GM10248 (cell line): ENCODE results near the gene FFAR1.

Source experiments
- CTCF ChIA-PET: fragments of 300-600 bp; sonication (Branson Sonifier 250); formaldehyde crosslinking; extraction: SDS; loops from one replicate; lab custom pipeline; 2021; ENCODE audit warnings: antibody characterized with exemption; lab: Yijun Ruan, JAX
- POLR2A ChIA-PET: fragments of 350-650 bp; sonication (Branson Sonifier 250); formaldehyde crosslinking; extraction: SDS; loops from one replicate; lab custom pipeline; 2020; ENCODE audit warnings: antibody characterized with exemption; lab: Yijun Ruan, JAX
- DNase-seq: peaks from one replicate; pipeline ENCODE4 v3.0.0; 2012; ENCODE audit errors: extremely low spot score
- CTCF ChIP-seq: IDR thresholded peaks from 2 replicates; pipeline ENCODE4 v1.5.1; 2012; ENCODE audit warnings: mild to moderate bottlenecking, low read depth; ENCODE audit errors: extremely low read depth, missing control alignments, control extremely low read depth

FFAR1 gene

GRCh38 chr19:35388277-35389054, 40.8 kb downstream of the FFAR1 start:
- no peak for DNase-seq
- no peak for TF ChIP-seq CTCF
- POLR2A ChIA-PET: interaction anchor here (0.6 kb wide), 1 partner anchor 67 kb away, joined by 3 read pairs; no protein-coding TSS in a partner anchor
- CTCF ChIA-PET: interaction anchor here (1.1 to 1.4 kb wide), 3 partner anchors 13 to 80 kb away, joined by 3 to 4 read pairs (median 3); no protein-coding TSS in a partner anchor

GRCh38 chr19:35389192-35389861, 41.6 kb downstream of the FFAR1 start:
- no peak for DNase-seq
- ChIA-PET CTCF (interaction anchor here (1.1 to 1.4 kb wide), 2 partner anchors 36 to 79 kb away, joined by 3 to 4 read pairs; no protein-coding TSS in a partner anchor), POLR2A (interaction anchor here (0.6 kb wide), 1 partner anchor 66 kb away, joined by 3 read pairs; no protein-coding TSS in a partner anchor)
- no peak for TF ChIP-seq CTCF

DNA sequence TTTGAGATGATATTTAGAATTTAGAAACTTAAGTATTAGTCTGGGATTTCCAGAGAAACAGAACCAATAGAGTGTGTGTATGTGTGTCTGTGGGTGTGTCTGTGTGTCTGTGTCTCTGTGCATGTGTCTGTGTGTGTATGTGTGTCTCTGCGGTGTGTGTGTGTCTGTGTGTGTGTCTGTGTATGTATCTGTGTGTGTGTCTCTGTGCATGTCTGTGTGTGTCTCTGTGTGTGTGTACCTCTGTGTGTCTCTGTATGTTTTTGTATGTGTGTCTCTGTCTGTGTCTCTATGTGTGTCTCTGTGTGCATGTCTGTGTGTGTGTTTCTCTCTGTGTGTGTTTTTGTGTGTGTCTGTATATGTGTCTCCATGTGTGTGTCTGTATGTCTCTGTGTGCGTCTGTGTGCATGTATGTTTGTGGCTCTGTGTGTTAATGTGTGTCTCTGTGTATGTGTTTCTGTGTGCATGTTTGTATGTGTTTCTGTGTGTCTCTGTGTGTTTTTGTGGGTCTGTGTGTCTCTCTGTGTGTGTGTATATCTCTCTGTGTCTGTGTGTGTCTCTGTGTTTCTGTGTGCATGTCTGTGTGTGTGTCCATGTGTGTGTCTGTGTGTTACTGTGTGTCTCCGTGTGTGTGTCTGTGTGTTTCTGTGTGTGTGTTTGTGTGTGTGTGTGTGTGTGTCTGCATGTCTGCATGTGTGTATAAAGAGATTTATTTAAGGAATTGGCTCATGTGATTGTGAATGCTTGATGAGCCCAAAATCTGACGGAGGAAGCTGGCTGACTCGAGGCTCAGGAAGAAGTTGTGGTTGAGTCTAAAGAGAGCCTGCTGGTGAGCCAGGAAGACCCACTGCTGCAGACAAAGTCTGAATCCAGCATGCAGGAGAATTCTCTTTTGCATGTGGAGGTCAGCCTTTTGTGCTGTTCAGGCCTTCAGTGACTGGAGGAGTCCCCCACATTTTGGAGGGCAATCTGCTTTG, 45.3 kb downstream of the FFAR1 start:
- no peak for DNase-seq
- TF ChIP-seq CTCF: no peak
- POLR2A ChIA-PET: no interaction called here
- CTCF ChIA-PET: no interaction called here

- ChIA-PET POLR2A (no interaction called here), CTCF (interaction anchor here (1.8 kb wide), 1 partner anchor 42 kb away, joined by 4 read pairs; no protein-coding TSS in a partner anchor)
- no peak for DNase-seq
- TF ChIP-seq CTCF: no peak
These were observed 47.9 kb downstream of the FFAR1 start for GRCh38 chr19:35395382-35396199.

DNA sequence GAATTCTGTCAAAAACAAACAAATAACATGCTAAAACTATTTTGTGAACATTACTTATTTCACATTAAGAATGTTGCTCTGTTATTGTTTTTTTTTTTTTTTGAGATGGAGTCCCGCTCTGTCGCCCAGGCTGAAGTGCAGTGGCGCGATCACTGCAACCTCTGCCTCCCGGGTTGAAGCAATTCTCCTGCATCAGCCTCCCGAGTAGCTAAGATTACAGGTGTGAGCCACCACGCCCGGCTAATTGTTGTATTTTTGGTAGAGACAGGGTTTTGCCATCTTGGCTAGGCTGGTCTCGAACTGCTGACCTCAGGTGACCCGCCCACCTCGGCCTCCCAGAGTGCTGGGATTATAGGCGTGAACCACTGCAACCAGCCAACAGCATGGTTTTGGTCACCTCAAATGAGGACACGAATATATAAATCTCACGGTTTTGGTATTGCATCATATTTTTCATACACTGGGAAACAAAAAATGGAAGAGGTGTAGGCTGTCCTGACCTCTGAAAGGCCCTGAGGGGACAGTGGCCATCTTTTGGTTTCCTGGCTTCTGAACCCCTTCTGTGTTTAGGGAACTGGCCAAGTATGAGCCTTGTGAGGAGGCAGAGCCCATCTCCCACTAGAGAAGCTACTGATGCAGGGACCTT, 48.7 kb downstream of the FFAR1 start:
- POLR2A ChIA-PET: no interaction called here
- CTCF ChIA-PET: interaction anchor here (0.9 to 1.8 kb wide), 4 partner anchors 32 to 107 kb away, joined by 3 to 4 read pairs (median 4); no protein-coding TSS in a partner anchor
- no peak for DNase-seq
- TF ChIP-seq CTCF: no peak
